Upper lobe of left lung (tissue), 4 donors: ENCODE data around the gene STON1.

Source experiments
- EP300 ChIP-seq, 4 donors: sonication (generic); formaldehyde crosslinking; IDR thresholded peaks; one replicate each; pipeline ENCODE4 v1.5.1; 2017; ENCODE audit warnings: antibody characterized with exemption in 4 of 4, control low read depth in 2 of 4
- TF ChIP-seq, protein P1 (sequence below), 6 experiments: fragments of 450-650 bp in 4 of 6; fragments of 200-600 bp in 2 of 6; sonication (generic) in 2 of 6; IDR thresholded peaks; one replicate each; pipeline ENCODE4 v1.5.1; 2016 to 2019; ENCODE audit warnings: antibody characterized with exemption in 6 of 6

DNA sequence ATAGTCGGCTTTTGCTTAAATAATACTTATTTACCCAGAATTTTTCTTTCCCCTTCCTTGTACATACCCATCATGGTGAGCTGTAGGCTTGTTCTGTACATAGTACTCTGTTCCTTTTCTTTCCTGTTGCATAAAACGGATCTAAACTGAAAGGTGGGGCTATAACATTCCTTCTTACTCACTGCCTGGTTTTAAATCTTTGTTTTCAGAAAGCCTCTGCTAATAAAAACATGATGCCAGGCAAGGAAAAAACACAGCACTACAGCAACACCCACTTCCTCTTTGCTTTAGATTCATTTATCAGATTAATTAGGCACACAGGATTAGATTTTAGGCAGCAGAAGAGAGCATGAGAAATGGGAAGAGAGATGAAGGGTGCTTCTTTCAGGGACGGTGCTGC lies 19.6 kb upstream of the STON1 start:
- no peak for TF ChIP-seq EP300 (IDR thresholded peaks at IDR 0.05)
- TF ChIP-seq, protein P1, sequence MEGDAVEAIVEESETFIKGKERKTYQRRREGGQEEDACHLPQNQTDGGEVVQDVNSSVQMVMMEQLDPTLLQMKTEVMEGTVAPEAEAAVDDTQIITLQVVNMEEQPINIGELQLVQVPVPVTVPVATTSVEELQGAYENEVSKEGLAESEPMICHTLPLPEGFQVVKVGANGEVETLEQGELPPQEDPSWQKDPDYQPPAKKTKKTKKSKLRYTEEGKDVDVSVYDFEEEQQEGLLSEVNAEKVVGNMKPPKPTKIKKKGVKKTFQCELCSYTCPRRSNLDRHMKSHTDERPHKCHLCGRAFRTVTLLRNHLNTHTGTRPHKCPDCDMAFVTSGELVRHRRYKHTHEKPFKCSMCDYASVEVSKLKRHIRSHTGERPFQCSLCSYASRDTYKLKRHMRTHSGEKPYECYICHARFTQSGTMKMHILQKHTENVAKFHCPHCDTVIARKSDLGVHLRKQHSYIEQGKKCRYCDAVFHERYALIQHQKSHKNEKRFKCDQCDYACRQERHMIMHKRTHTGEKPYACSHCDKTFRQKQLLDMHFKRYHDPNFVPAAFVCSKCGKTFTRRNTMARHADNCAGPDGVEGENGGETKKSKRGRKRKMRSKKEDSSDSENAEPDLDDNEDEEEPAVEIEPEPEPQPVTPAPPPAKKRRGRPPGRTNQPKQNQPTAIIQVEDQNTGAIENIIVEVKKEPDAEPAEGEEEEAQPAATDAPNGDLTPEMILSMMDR (IDR thresholded peaks at IDR 0.05) = no peak
